Measurements from ENCODE around the gene TBXAS1. TPM values are rescaled to one million over a fixed set of nuclear protein-coding genes. Genes with fewer than 3 reads are reported as not detected.

Gene TBXAS1
- polyA plus RNA-seq, 2 of the 4 experiments (the other 2 are of a cell fraction): 8.8 to 11.6 TPM

GRCh38 chr7:139898483-139898882 lies 69.4 kb downstream of the TBXAS1 start:
- WGBS (ENCODE audit: missing lambda C conversion rate): 89% methylated on average over 11 of the region's 12 CpGs
- DNase-seq (ENCODE audit: low read depth in 1 of 2, low spot score in 1 of 2): no peak
- ChIA-PET POLR2A (no interaction called here), CTCF (interaction anchor here (0.7 to 1.2 kb wide), 2 partner anchors 121 to 253 kb away, joined by 4 to 5 read pairs; no protein-coding TSS in a partner anchor)
- no peaks in the 10 kb centered on the region for H3K4me1 ChIP-seq
- H3K4me3 ChIP-seq: no peak overlapping the region
- H3K9me3 ChIP-seq: no peaks in the 10 kb centered on the region
- no peak for FAIRE-seq
- TF ChIP-seq EHMT2 (IDR thresholded peaks at IDR 0.05; ENCODE audit: low read depth) (no peak), FOSL2 (IDR thresholded peaks at IDR 0.05) (no peak), FOSL2 (CRISPR knock-in tag; IDR thresholded peaks at IDR 0.05) (no peak), RFX5 (IDR thresholded peaks at IDR 0.05) (no peak), BCL3 (IDR thresholded peaks at IDR 0.05) (no peak), SREBF2 (IDR thresholded peaks at IDR 0.05) (no peak), FOSB (CRISPR knock-in tag; IDR thresholded peaks at IDR 0.05) (no peak), KDM1A (IDR thresholded peaks at IDR 0.05; ENCODE audit: low read depth) (no peak), CHD2 (IDR thresholded peaks at IDR 0.05; ENCODE audit: low read length, partially characterized antibody) (no peak), KDM5A (IDR thresholded peaks at IDR 0.05) (no peak), POLR2AphosphoS2 (conservative IDR thresholded peaks at IDR 0.05; ENCODE audit: low read length) (no peak), CBX8 (IDR thresholded peaks at IDR 0.05) (no peak), NR3C1 (IDR thresholded peaks at IDR 0.05) (no peak), PHF8 (IDR thresholded peaks at IDR 0.05; ENCODE audit: borderline replicate concordance, low read depth) (no peak), MAX (IDR thresholded peaks at IDR 0.05) (no peak), RAD21 (conservative IDR thresholded peaks at IDR 0.05 in 1 of 2, IDR thresholded peaks at IDR 0.05 in 1 of 2) (no peak), TP53 (CRISPR knock-in tag; IDR thresholded peaks at IDR 0.05) (no peak), REST (IDR thresholded peaks at IDR 0.05) (no peak), BHLHE40 (IDR thresholded peaks at IDR 0.05; ENCODE audit: low read depth, low read length) (no peak), ATOH8 (CRISPR knock-in tag; IDR thresholded peaks at IDR 0.05; ENCODE audit: low read depth) (no peak), EHF (CRISPR knock-in tag; IDR thresholded peaks at IDR 0.05) (no peak)
- no peak overlapping the region for H3K4me2 ChIP-seq
- no peak overlapping the region for H3K27ac ChIP-seq
- ATAC-seq: no peak

GRCh38 chr7:139899328-139899955 lies 70.4 kb downstream of the TBXAS1 start:
- WGBS (ENCODE audit: missing lambda C conversion rate): 90% methylated on average over 5 of the region's 5 CpGs
- no peaks in the 10 kb centered on the region; the same call in 2 of the 3 replicates for H3K9me3 ChIP-seq
- DNase-seq (ENCODE audit: low read depth in 1 of 2, low spot score in 1 of 2) (no peak), ATAC-seq (no peak), FAIRE-seq (no peak)
- H3K4me2 ChIP-seq: no peak overlapping the region
- H3K4me3 ChIP-seq: no peak overlapping the region
- H3K4me1 ChIP-seq: no peaks in the 10 kb centered on the region
- ChIA-PET POLR2A (no interaction called here), CTCF (interaction anchor here (1.2 kb wide), 1 partner anchor 254 kb away, joined by 4 read pairs; no protein-coding TSS in a partner anchor)
- no peak overlapping the region for H3K27ac ChIP-seq
- no peak for TF ChIP-seq CHD4 (IDR thresholded peaks at IDR 0.05; ENCODE audit: borderline replicate concordance)
- no peak for TF ChIP-seq ESRRA (IDR thresholded peaks at IDR 0.05; ENCODE audit: borderline replicate concordance, low read length)
- TF ChIP-seq SREBF2 (IDR thresholded peaks at IDR 0.05): no peak
- TF ChIP-seq ZNF302 (CRISPR knock-in tag; IDR thresholded peaks at IDR 0.05): no peak
- no peak for TF ChIP-seq RAD21 (conservative IDR thresholded peaks at IDR 0.05 in 1 of 2, IDR thresholded peaks at IDR 0.05 in 1 of 2)
- TF ChIP-seq RCOR1 (IDR thresholded peaks at IDR 0.05; ENCODE audit: low read depth, low read length): no peak
- TF ChIP-seq FOSB (CRISPR knock-in tag; IDR thresholded peaks at IDR 0.05): no peak
- no peak for TF ChIP-seq HMGXB4 (CRISPR knock-in tag; IDR thresholded peaks at IDR 0.05; ENCODE audit: borderline replicate concordance)
- no peak for TF ChIP-seq KDM1A (IDR thresholded peaks at IDR 0.05; ENCODE audit: low read depth)
- TF ChIP-seq ELK1 (IDR thresholded peaks at IDR 0.05; ENCODE audit: low read depth, low read length): no peak
- no peak for TF ChIP-seq USF2 (IDR thresholded peaks at IDR 0.05)
